ENCODE results near the gene PIP4K2A.

PIP4K2A gene

GRCh38 chr10:22717728-22718127 lies 3.4 kb upstream of the PIP4K2A start:
- Histone ChIP-seq H3K4me3 (ENCODE audit: low read depth, low read length) (no peak overlapping the region), H3K9ac (ENCODE audit: low read depth, low read length) (no peak overlapping the region), H3K9me3 (ENCODE audit: control insufficient read depth, insufficient read depth, low read length) (no peaks in the 10 kb centered on the region), H3K36me3 (ENCODE audit: control insufficient read depth, insufficient read depth, low read length) (no peaks in the 10 kb centered on the region), H3K27me3 (ENCODE audit: control insufficient read depth, insufficient read depth, low read length) (peaks cover 10% of the 10 kb centered on the region), H3K4me1 (ENCODE audit: control insufficient read depth, insufficient read depth, low read length) (peaks cover 3% of the 10 kb centered on the region)

GRCh38 chr10:22716943-22717342 lies 2.6 kb upstream of the PIP4K2A start:
- H3K27me3 ChIP-seq (ENCODE audit: control insufficient read depth, insufficient read depth, low read length): peaks cover 10% of the 10 kb centered on the region
- no peak overlapping the region for H3K4me3 ChIP-seq (ENCODE audit: low read depth, low read length)
- no peak overlapping the region for H3K9ac ChIP-seq (ENCODE audit: low read depth, low read length)
- H3K4me1 ChIP-seq (ENCODE audit: control insufficient read depth, insufficient read depth, low read length): peaks cover 4% of the 10 kb centered on the region
- H3K9me3 ChIP-seq (ENCODE audit: control insufficient read depth, insufficient read depth, low read length): no peaks in the 10 kb centered on the region
- no peaks in the 10 kb centered on the region for H3K36me3 ChIP-seq (ENCODE audit: control insufficient read depth, insufficient read depth, low read length)

GRCh38 chr10:22715290-22715625 lies 880 bp upstream of the PIP4K2A start:
- Histone ChIP-seq H3K9ac (ENCODE audit: low read depth, low read length) (no peak overlapping the region), H3K9me3 (ENCODE audit: control insufficient read depth, insufficient read depth, low read length) (no peaks in the 10 kb centered on the region), H3K4me1 (ENCODE audit: control insufficient read depth, insufficient read depth, low read length) (peaks cover 11% of the 10 kb centered on the region), H3K4me3 (ENCODE audit: low read depth, low read length) (peak overlapping the region; percentile 61), H3K27me3 (ENCODE audit: control insufficient read depth, insufficient read depth, low read length) (peaks cover 10% of the 10 kb centered on the region), H3K36me3 (ENCODE audit: control insufficient read depth, insufficient read depth, low read length) (no peaks in the 10 kb centered on the region)

GRCh38 chr10:22713853-22714478 lies 412 bp downstream of the PIP4K2A start:
- Histone ChIP-seq H3K27me3 (ENCODE audit: control insufficient read depth, insufficient read depth, low read length) (peaks cover 10% of the 10 kb centered on the region), H3K9me3 (ENCODE audit: control insufficient read depth, insufficient read depth, low read length) (no peaks in the 10 kb centered on the region), H3K9ac (ENCODE audit: low read depth, low read length) (peak overlapping the region; percentile 70), H3K4me3 (ENCODE audit: low read depth, low read length) (peak overlapping the region; percentile 94), H3K4me1 (ENCODE audit: control insufficient read depth, insufficient read depth, low read length) (peaks cover 11% of the 10 kb centered on the region), H3K36me3 (ENCODE audit: control insufficient read depth, insufficient read depth, low read length) (no peaks in the 10 kb centered on the region)

GRCh38 chr10:22712956-22713852 lies 1.2 kb downstream of the PIP4K2A start:
- Histone ChIP-seq H3K9me3 (ENCODE audit: control insufficient read depth, insufficient read depth, low read length) (no peaks in the 10 kb centered on the region), H3K27me3 (ENCODE audit: control insufficient read depth, insufficient read depth, low read length) (peaks cover 10% of the 10 kb centered on the region), H3K36me3 (ENCODE audit: control insufficient read depth, insufficient read depth, low read length) (no peaks in the 10 kb centered on the region), H3K4me1 (ENCODE audit: control insufficient read depth, insufficient read depth, low read length) (peaks cover 11% of the 10 kb centered on the region), H3K4me3 (ENCODE audit: low read depth, low read length) (peak overlapping the region; percentile 94), H3K9ac (ENCODE audit: low read depth, low read length) (no peak overlapping the region)

- H3K4me3 ChIP-seq (ENCODE audit: low read depth, low read length): peak overlapping the region; percentile 94
- peaks cover 11% of the 10 kb centered on the region for H3K4me1 ChIP-seq (ENCODE audit: control insufficient read depth, insufficient read depth, low read length)
- H3K9ac ChIP-seq (ENCODE audit: low read depth, low read length): no peak overlapping the region
- peaks cover 10% of the 10 kb centered on the region for H3K27me3 ChIP-seq (ENCODE audit: control insufficient read depth, insufficient read depth, low read length)
- no peaks in the 10 kb centered on the region for H3K9me3 ChIP-seq (ENCODE audit: control insufficient read depth, insufficient read depth, low read length)
- no peaks in the 10 kb centered on the region for H3K36me3 ChIP-seq (ENCODE audit: control insufficient read depth, insufficient read depth, low read length)
Measured at GRCh38 chr10:22712211-22712955, 2.0 kb downstream of the PIP4K2A start.

- Histone ChIP-seq H3K36me3 (ENCODE audit: control insufficient read depth, insufficient read depth, low read length) (no peaks in the 10 kb centered on the region), H3K9ac (ENCODE audit: low read depth, low read length) (no peak overlapping the region), H3K9me3 (ENCODE audit: control insufficient read depth, insufficient read depth, low read length) (no peaks in the 10 kb centered on the region), H3K27me3 (ENCODE audit: control insufficient read depth, insufficient read depth, low read length) (peaks cover 10% of the 10 kb centered on the region), H3K4me3 (ENCODE audit: low read depth, low read length) (no peak overlapping the region), H3K4me1 (ENCODE audit: control insufficient read depth, insufficient read depth, low read length) (peaks cover 11% of the 10 kb centered on the region)
Measured at GRCh38 chr10:22711373-22711772, 3.0 kb downstream of the PIP4K2A start.

GRCh38 chr10:22710139-22710745 lies 4.1 kb downstream of the PIP4K2A start:
- Histone ChIP-seq H3K4me3 (ENCODE audit: low read depth, low read length) (no peak overlapping the region), H3K9ac (ENCODE audit: low read depth, low read length) (no peak overlapping the region), H3K9me3 (ENCODE audit: control insufficient read depth, insufficient read depth, low read length) (no peaks in the 10 kb centered on the region), H3K4me1 (ENCODE audit: control insufficient read depth, insufficient read depth, low read length) (peaks cover 11% of the 10 kb centered on the region), H3K36me3 (ENCODE audit: control insufficient read depth, insufficient read depth, low read length) (no peaks in the 10 kb centered on the region), H3K27me3 (ENCODE audit: control insufficient read depth, insufficient read depth, low read length) (peaks cover 5% of the 10 kb centered on the region)

GRCh38 chr10:22708772-22709171 lies 5.6 kb downstream of the PIP4K2A start:
- peaks cover 11% of the 10 kb centered on the region for H3K4me1 ChIP-seq (ENCODE audit: control insufficient read depth, insufficient read depth, low read length)
- no peaks in the 10 kb centered on the region for H3K36me3 ChIP-seq (ENCODE audit: control insufficient read depth, insufficient read depth, low read length)
- H3K9me3 ChIP-seq (ENCODE audit: control insufficient read depth, insufficient read depth, low read length): no peaks in the 10 kb centered on the region
- no peak overlapping the region for H3K9ac ChIP-seq (ENCODE audit: low read depth, low read length)
- no peak overlapping the region for H3K4me3 ChIP-seq (ENCODE audit: low read depth, low read length)
- H3K27me3 ChIP-seq (ENCODE audit: control insufficient read depth, insufficient read depth, low read length): no peaks in the 10 kb centered on the region

- no peak overlapping the region for H3K9ac ChIP-seq (ENCODE audit: low read depth, low read length)
- H3K4me3 ChIP-seq (ENCODE audit: low read depth, low read length): no peak overlapping the region
- peaks cover 12% of the 10 kb centered on the region for H3K4me1 ChIP-seq (ENCODE audit: control insufficient read depth, insufficient read depth, low read length)
- H3K27me3 ChIP-seq (ENCODE audit: control insufficient read depth, insufficient read depth, low read length): no peaks in the 10 kb centered on the region
- no peaks in the 10 kb centered on the region for H3K9me3 ChIP-seq (ENCODE audit: control insufficient read depth, insufficient read depth, low read length)
- no peaks in the 10 kb centered on the region for H3K36me3 ChIP-seq (ENCODE audit: control insufficient read depth, insufficient read depth, low read length)
Measured at GRCh38 chr10:22705527-22705926, 8.9 kb downstream of the PIP4K2A start.

- Histone ChIP-seq H3K4me1 (ENCODE audit: control insufficient read depth, insufficient read depth, low read length) (peaks cover 18% of the 10 kb centered on the region), H3K36me3 (ENCODE audit: control insufficient read depth, insufficient read depth, low read length) (no peaks in the 10 kb centered on the region), H3K4me3 (ENCODE audit: low read depth, low read length) (no peak overlapping the region)
Measured at GRCh38 chr10:22704942-22705341, 9.4 kb downstream of the PIP4K2A start.

More at GRCh38 chr10:22704942-22705341, 9.4 kb downstream of the PIP4K2A start:
- H3K9ac ChIP-seq (ENCODE audit: low read depth, low read length): no peak overlapping the region
- H3K9me3 ChIP-seq (ENCODE audit: control insufficient read depth, insufficient read depth, low read length): no peaks in the 10 kb centered on the region
- H3K27me3 ChIP-seq (ENCODE audit: control insufficient read depth, insufficient read depth, low read length): no peaks in the 10 kb centered on the region

Data from iPS-15b (cell line).